Caco-2 (cell line): ENCODE results near the gene OR5K1. TPM values are rescaled to one million over a fixed set of nuclear protein-coding genes. Genes with fewer than 3 reads are reported as not detected.

ENCODE experiments used
- BruUV-seq: library from RNA; stranded (reverse); fragments of 400-500 nt; replicated peaks from 2 replicates; lab custom pipeline; 2021; lab: Mats Ljungman, UMichigan
- CTCF ChIA-PET: fragments of 300-600 bp; sonication (Branson Sonifier 250); formaldehyde crosslinking; loops from one replicate; lab custom pipeline; 2022; ENCODE audit warnings: antibody characterized with exemption; lab: Charles Lee
- POLR2A ChIA-PET: fragments of 300-600 bp; sonication (Branson Sonifier 250); formaldehyde crosslinking; loops from one replicate; lab custom pipeline; 2022; ENCODE audit warnings: antibody characterized with exemption; lab: Charles Lee
- DNase-seq, 2 experiments: peaks; one replicate each; pipeline versions ENCODE4 v3.0.0 to v3.0.0-alpha.2; 2020 to 2022
- H3K27me3 ChIP-seq: replicated peaks from 2 replicates; pipeline ENCODE4 v1.6.0; 2011; ENCODE audit warnings: low read length; ENCODE audit not compliant: control insufficient read depth, insufficient read depth
- H3K36me3 ChIP-seq: 2 replicates; pipeline ENCODE4 v1.5.1; 2011; ENCODE audit warnings: low read length; ENCODE audit not compliant: control insufficient read depth, insufficient read depth
- H3K4me1 ChIP-seq: fragments of 250-450 bp; sonication (Bioruptor Pico); 2 replicates; pipeline ENCODE4 v1.5.1; 2020; ENCODE audit warnings: mild to moderate bottlenecking
- H3K4me3 ChIP-seq: 2 replicates; pipeline ENCODE4 v1.5.1; 2011; ENCODE audit warnings: low read depth, mild to moderate bottlenecking, control low read depth, low read length
- H3K9me3 ChIP-seq: fragments of 250-450 bp; sonication (Bioruptor Pico); 2 replicates; pipeline ENCODE4 v1.5.1; 2020; ENCODE audit warnings: mild to moderate bottlenecking, moderate library complexity
- H3K27ac Mint-ChIP-seq: one replicate; pipeline ENCODE4 v1.8.0; 2022; ENCODE audit warnings: mixed read lengths; ENCODE audit not compliant: unreplicated experiment
- H3K27me3 Mint-ChIP-seq: one replicate; pipeline ENCODE4 v1.8.0; 2022; ENCODE audit warnings: mixed read lengths; ENCODE audit not compliant: insufficient read depth, unreplicated experiment
- H3K36me3 Mint-ChIP-seq: one replicate; pipeline ENCODE4 v1.8.0; 2022; ENCODE audit warnings: mild to moderate bottlenecking, mixed read lengths; ENCODE audit not compliant: insufficient read depth, unreplicated experiment
- H3K4me1 Mint-ChIP-seq: one replicate; pipeline ENCODE4 v1.8.0; 2022; ENCODE audit warnings: low read depth, mixed read lengths; ENCODE audit not compliant: unreplicated experiment
- H3K4me3 Mint-ChIP-seq: one replicate; pipeline ENCODE4 v1.8.0; 2022; ENCODE audit warnings: mild to moderate bottlenecking, moderate library complexity, mixed read lengths; ENCODE audit not compliant: unreplicated experiment
- H3K9me3 Mint-ChIP-seq: one replicate; pipeline ENCODE4 v1.8.0; 2022; ENCODE audit warnings: mixed read lengths; ENCODE audit not compliant: unreplicated experiment
- intact Hi-C: fragments of 100-400 bp; cut with micrococcal nuclease; formaldehyde crosslinking; loops from one replicate; pipeline ENCODE4 v1.10.0; 2022; ENCODE audit not compliant: unreplicated experiment
- total RNA-seq: library from RNA; stranded (reverse); gene quantifications from 2 replicates; pipeline ENCODE4 v1.2.3, GENCODE V29; 2022
- TF ChIP-seq, protein P1 (sequence below), 2 experiments: fragments of 200-600 bp in 1 of 2; IDR thresholded peaks; 1 replicate in 1 of 2; 2 replicates in 1 of 2; pipeline versions ENCODE4 v1.5.1 to v1.8.0; 2011 to 2022; ENCODE audit warnings: antibody characterized with exemption in 1 of 2, control low read depth in 1 of 2, inconsistent platforms in 1 of 2, low read depth in 1 of 2, low read length in 1 of 2, mild to moderate bottlenecking in 1 of 2, moderate library complexity in 1 of 2; ENCODE audit not compliant: insufficient read depth in 1 of 2, severe bottlenecking in 1 of 2, unreplicated experiment in 1 of 2

The OR5K1 gene
- total RNA-seq, 1 experiment from 2014 or later: not detected

DNA sequence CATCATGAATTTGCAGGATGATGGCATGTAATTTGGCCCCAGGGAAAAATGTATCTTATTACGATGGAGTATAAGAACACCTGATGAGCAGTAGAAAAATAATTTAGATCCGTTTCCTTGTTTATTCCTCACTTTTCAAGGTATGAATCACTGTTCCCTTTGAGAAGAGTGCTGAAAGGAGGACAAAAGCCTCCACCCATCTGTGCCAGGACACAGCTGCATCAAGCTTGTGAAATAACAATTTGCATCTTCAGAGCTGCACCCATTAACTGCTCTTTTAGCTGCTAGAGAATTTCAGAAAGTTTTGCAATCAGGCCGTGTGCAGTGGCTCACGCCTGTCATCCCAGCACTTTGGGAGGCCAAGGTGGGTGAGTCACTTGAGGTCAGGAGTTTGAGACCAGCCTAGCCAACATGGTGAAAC, 50.1 kb downstream of the OR5K1 start:
- intact Hi-C loops: no loop called here
- no peak overlapping the region for H3K27ac Mint-ChIP-seq

DNA sequence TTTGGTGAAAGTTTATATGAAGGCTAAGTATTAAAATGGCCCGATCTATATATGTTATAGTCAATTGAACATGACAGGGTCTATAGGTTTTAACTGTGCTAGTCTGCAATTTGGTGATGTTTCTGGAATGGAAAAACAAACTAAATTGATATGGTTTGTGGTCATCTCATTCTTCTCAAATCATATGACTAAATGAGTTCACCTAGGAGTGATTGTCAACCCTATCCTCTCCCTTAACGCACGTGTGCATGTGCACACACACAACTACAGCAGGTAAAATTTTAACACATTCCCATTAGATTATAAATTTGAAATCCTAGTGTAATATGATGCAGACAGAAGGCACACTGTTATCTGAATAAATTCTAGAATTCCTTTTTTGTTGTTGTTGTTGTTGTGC, 50.7 kb downstream of the OR5K1 start:
- no peaks in the 10 kb centered on the region for H3K9me3 ChIP-seq
- Mint-ChIP-seq H3K4me3 (no peak overlapping the region), H3K27me3 (no peaks in the 10 kb centered on the region), H3K36me3 (peaks cover 10% of the 10 kb centered on the region), H3K4me1 (peaks cover 7% of the 10 kb centered on the region), H3K27ac (no peak overlapping the region), H3K9me3 (no peaks in the 10 kb centered on the region)
- no peak for DNase-seq
- no peak overlapping the region for H3K4me3 ChIP-seq
- intact Hi-C loops: no loop called here
- H3K4me1 ChIP-seq: no peaks in the 10 kb centered on the region
- CTCF ChIA-PET: no interaction called here
- POLR2A ChIA-PET: no interaction called here
- no peaks in the 10 kb centered on the region; the same call in 1 of the 2 replicates for H3K36me3 ChIP-seq
- no TSS peak for BruUV-seq
- no peaks in the 10 kb centered on the region for H3K27me3 ChIP-seq
- TF ChIP-seq, protein P1, sequence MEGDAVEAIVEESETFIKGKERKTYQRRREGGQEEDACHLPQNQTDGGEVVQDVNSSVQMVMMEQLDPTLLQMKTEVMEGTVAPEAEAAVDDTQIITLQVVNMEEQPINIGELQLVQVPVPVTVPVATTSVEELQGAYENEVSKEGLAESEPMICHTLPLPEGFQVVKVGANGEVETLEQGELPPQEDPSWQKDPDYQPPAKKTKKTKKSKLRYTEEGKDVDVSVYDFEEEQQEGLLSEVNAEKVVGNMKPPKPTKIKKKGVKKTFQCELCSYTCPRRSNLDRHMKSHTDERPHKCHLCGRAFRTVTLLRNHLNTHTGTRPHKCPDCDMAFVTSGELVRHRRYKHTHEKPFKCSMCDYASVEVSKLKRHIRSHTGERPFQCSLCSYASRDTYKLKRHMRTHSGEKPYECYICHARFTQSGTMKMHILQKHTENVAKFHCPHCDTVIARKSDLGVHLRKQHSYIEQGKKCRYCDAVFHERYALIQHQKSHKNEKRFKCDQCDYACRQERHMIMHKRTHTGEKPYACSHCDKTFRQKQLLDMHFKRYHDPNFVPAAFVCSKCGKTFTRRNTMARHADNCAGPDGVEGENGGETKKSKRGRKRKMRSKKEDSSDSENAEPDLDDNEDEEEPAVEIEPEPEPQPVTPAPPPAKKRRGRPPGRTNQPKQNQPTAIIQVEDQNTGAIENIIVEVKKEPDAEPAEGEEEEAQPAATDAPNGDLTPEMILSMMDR (IDR thresholded peaks at IDR 0.05; ENCODE audit: insufficient read depth in 1 of 2, low read depth in 1 of 2, low read length in 1 of 2, severe bottlenecking in 1 of 2, unreplicated experiment in 1 of 2): no peak

More for the DNA sequence above, 50.1 kb downstream of the OR5K1 start:
- H3K4me1 ChIP-seq: no peaks in the 10 kb centered on the region
- H3K27me3 Mint-ChIP-seq: no peaks in the 10 kb centered on the region
- H3K36me3 Mint-ChIP-seq: peaks cover 7% of the 10 kb centered on the region
- H3K9me3 ChIP-seq: no peaks in the 10 kb centered on the region
- H3K4me3 ChIP-seq: no peak overlapping the region
- TF ChIP-seq, protein P1 (IDR thresholded peaks at IDR 0.05; ENCODE audit: insufficient read depth in 1 of 2, low read depth in 1 of 2, low read length in 1 of 2, severe bottlenecking in 1 of 2, unreplicated experiment in 1 of 2): no peak
- BruUV-seq: no TSS peak
- H3K27me3 ChIP-seq: no peaks in the 10 kb centered on the region
- no peaks in the 10 kb centered on the region for H3K9me3 Mint-ChIP-seq
- no peak for DNase-seq
- ChIA-PET POLR2A (no interaction called here), CTCF (no interaction called here)
- H3K4me1 Mint-ChIP-seq: peaks cover 7% of the 10 kb centered on the region
- H3K36me3 ChIP-seq: no peaks in the 10 kb centered on the region; the same call in 1 of the 2 replicates
- no peak overlapping the region for H3K4me3 Mint-ChIP-seq

DNA sequence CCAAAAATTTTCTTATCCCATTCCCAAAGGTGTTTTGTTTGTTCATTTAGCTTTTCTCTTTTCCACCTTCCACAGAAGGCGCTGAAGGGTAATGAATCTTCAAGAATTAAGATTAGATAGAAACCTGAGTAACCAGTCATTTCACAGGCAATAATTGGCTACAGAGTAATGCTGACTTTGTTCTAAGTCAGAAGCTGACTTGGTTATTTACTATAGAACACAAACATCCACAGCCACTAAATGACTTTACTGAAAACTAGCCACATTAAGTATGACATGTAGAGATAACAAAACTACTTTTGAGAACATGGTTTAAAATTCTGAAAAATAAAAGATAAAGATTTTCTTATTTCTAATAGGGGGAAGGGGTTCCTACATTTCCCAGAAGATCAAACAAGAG, 51.9 kb downstream of the OR5K1 start:
- H3K27me3 Mint-ChIP-seq: no peaks in the 10 kb centered on the region
- no peaks in the 10 kb centered on the region for H3K27me3 ChIP-seq
- intact Hi-C loops: no loop called here
- H3K9me3 ChIP-seq: no peaks in the 10 kb centered on the region
- no peaks in the 10 kb centered on the region for H3K9me3 Mint-ChIP-seq
- no peaks in the 10 kb centered on the region for H3K4me1 Mint-ChIP-seq
- TF ChIP-seq, protein P1 (IDR thresholded peaks at IDR 0.05; ENCODE audit: insufficient read depth in 1 of 2, low read depth in 1 of 2, low read length in 1 of 2, severe bottlenecking in 1 of 2, unreplicated experiment in 1 of 2): no peak
- POLR2A ChIA-PET: no interaction called here
- BruUV-seq: no TSS peak
- H3K4me3 Mint-ChIP-seq: no peak overlapping the region
- no peak for DNase-seq
- CTCF ChIA-PET: no interaction called here
- peaks cover 22% of the 10 kb centered on the region for H3K36me3 Mint-ChIP-seq
- no peak overlapping the region for H3K27ac Mint-ChIP-seq
- H3K4me1 ChIP-seq: no peaks in the 10 kb centered on the region
- no peak overlapping the region for H3K4me3 ChIP-seq
- no peaks in the 10 kb centered on the region; the same call in 1 of the 2 replicates for H3K36me3 ChIP-seq
